NCI-H526 (cell line): ENCODE measurements around the gene APLP1.
"Not testable (repeated sequence)": the region's sequence is repeated elsewhere in the genome, so short reads cannot be mapped to it uniquely, and the experiment has no call there.

ENCODE experiments used
- DNase-seq, 2 experiments: peaks; one replicate each; lab custom pipeline; 2025; lab: John Stamatoyannopoulos, UW

The APLP1 gene

DNA sequence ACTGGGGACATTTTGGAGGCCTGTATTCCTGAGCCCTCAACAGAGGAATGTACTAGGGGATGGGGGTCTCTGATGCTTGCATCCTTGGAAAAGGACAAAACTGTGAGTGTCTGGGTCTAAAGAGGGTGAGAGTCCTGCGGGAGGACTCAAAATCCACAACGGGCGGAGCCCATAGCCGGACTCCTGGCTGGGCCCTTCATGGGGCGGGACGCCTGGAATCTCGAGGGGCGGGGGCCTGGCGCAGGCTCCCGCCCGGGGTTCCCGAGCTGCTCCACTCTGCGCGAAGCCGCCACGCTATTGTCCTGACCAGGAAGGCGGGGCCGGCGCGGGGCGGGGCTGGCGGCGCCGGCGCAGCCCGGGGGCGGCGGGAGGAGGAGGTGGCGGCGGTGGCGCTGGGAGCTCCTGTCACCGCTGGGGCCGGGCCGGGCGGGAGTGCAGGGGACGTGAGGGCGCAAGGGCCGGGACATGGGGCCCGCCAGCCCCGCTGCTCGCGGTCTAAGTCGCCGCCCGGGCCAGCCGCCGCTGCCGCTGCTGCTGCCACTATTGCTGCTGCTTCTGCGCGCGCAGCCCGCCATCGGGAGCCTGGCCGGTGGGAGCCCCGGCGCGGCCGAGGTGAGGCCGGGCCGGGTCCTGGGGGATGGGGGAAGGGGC is at the start of gene APLP1:
APLP1 (plus strand) TSS at position 403 of the 651 bp plus-strand sequence; CDS start at position 466, 63 bp downstream.
- peak; percentile 57 to 92 for DNase-seq

DNA sequence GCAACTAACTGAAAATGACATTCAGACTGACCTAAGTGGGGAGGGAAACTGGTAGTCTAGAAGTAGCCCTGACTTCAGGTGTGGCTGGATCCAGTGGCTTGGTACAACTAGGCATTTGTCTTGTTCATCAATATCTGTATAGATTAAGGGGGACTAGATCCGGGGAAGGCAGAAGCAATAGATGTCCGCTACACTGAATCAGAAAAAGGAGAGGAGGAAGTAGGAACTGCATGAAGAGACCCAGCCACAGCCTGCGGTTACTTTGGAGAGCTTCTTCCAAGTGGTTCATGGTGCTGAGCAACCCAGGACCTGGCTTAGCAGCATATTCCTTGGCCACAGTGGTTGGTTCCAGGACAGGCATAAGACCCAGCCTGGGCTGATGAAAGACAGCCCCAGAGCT is 45.8 kb upstream of the APLP1 start:
- peak in 1 of 2 experiments; percentile 11 for DNase-seq

DNA sequence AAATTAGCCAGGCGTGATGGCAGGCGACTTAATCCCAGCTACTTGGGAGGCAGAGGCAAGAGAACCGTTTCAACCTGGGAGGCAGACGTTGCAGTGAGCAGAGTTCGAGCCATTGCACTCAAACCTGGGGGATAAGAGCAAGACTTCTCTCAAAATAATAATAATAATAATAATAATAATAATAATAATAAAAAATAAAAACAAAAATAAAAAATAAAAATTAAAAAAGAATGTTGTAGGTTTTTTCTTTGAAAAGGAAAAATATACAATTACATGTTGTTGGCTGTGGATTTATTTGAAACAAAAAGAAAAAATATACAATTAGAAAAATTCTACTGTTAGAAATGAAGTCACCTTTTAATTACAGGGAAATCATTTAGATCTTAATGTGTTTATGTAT is 44.2 kb upstream of the APLP1 start:
- no peak for DNase-seq

DNA sequence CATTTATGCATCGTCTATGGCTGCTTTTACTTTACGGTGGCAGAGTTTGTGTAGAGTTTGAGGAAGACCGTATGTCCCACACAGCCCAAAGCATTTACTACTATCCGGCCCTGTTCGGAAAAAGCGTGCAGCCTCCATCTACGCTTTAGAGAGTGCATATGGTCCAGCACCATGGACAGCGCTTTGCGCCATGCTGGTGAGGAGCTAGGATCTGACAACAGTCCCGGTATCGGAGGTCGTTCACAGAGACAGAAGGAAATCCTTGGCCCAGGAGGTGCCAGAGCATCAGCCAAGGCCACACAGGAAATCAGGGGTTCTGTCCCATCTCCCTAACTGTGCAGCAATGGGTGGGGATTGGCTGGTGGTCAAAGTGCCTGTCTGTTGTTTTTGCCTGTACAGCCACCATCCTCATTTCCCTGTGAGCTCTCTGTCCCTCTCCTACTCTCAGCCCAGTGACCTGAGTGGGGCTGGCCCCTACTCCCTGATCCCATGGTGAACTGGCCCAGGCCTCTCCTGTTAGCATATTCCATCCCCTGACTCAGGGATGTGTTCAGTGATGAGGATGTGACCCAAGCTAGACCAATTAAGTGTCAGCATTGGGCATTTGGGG is 39.6 kb upstream of the APLP1 start:
- no peak for DNase-seq

DNA sequence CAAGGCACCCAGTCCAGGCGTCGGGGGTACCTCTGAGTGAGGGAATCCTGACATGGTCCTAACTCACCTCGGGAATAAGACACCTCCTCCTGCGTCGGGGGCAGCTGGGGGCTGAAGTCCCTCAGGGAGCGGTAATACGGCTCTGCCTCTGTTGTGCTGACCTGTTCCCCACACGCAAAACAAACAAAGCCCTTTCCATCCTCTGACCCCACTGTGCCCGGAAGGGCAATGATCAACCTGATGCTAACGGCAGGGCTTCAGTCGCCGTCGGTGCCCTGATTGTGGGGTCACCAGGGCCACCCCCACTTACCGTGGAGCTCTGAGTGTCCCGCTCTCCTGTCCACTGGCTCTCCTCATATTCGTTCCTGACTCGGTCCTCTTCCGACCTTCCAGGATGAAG is 37.4 kb upstream of the APLP1 start:
- no peak for DNase-seq

DNA sequence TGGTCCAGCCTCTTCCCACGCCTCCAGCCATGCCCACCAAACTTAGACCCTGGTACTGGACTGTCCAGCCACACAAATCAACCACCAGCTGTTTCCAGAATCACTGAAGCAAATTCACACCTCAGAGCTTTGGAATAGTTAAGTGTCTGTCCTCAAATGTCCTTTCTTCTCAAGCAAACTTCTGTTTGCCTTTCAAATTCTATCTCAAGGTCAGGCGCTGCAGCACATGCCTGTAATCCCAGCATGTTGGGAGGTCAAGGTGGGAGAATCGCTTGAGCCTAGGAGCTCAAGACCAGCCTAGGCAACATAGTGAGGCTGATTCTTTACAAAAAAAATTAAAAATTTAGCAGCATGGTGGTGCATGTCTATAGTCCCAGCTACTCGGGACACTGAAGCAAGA is 36.3 kb upstream of the APLP1 start:
- DNase-seq: no peak

DNA sequence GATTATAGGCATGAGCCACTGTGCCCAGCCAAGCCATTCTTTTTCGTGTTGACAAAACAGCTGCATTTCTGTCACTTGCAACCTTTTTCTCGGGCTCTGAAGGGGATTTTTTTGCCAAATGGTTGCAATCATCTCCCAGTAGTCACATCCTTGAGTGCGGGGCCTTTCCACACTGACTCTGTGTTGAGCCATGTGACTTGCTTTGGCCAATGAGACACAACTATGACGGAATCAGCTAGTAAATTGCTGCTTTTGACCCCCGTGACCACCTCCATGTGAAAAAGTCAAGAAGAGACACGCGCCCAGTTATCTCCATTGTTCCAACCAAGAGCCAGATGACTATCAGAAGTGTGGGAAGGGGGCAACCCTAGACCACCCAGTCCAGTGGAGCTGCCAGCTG is 34.4 kb upstream of the APLP1 start:
- no peak for DNase-seq

DNA sequence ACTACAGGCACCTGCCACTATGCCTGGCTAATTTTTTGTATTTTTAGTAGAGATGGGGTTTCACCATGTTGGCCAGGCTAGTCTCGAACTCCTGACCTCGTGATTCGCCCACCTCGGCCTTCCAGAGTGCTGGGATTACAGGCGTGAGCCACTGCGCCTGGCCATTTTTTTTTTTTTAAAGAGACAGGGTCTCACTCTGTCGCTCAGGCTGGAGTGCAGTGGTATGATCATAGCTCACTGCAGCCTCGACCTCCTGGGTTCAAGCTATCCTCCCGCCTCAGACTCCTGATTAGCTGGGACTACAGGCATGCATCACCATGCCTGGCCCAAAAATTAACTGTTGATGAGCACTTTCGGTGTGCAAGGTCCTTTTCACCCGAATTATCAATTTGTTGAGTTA is 32.3 kb upstream of the APLP1 start:
- DNase-seq: not testable (repeated sequence)

DNA sequence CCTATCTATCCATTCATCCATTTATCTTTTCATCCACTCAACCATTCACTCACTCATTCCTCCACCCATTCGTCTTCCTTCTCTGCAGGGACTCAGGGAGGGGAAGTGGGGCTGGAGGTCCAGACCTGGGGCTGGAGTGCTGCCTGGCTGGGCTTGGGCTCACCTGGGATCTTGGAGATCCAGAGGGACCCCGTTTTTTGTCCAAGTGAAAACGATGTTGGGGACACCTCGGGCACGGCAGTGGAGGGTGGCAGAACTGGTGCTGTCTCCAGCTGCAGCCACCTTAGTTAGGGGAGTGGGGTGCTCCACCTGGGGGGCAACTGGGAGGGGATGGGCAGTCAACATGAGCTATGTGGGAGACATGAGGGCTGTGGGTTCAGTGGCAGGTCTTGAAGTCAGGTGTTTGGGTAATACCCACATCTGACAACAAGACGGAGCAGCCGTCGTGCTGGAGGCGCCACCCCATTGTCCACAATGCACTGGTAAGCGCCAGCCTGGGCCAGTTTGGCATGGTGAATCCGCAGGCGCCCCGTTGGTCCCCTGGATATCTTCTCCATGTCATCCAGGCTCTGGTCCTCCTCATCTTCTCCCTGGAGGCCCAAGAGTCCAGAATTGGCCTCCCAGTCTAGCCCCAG is 26.3 kb upstream of the APLP1 start:
- no peak for DNase-seq

DNA sequence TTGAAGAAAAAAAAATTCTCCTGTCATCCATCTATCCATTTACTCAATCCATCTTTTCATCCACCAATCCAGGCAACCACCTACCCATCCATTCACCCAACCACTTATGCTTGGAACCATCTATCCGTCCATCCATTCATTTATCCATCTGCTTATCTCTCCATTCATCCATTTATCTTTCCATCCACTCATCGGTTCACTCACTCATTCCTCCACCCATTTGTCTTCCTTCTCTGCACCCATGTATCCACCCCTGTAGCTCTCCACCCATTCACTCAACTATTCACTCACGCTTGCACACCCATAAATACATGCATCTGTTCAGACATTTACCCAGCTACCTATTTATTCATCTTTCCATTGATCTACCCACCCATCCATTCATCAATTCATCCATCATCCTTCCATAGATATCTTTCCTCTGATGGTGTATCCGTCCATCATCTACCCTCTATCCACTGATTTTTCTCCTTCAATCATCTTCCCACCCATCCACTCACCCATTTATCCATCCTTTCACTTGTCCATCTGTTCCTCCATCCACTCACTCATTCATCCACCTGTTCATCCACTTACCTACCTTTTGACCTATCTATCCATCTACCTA is 25.6 kb upstream of the APLP1 start:
- no peak for DNase-seq

DNA sequence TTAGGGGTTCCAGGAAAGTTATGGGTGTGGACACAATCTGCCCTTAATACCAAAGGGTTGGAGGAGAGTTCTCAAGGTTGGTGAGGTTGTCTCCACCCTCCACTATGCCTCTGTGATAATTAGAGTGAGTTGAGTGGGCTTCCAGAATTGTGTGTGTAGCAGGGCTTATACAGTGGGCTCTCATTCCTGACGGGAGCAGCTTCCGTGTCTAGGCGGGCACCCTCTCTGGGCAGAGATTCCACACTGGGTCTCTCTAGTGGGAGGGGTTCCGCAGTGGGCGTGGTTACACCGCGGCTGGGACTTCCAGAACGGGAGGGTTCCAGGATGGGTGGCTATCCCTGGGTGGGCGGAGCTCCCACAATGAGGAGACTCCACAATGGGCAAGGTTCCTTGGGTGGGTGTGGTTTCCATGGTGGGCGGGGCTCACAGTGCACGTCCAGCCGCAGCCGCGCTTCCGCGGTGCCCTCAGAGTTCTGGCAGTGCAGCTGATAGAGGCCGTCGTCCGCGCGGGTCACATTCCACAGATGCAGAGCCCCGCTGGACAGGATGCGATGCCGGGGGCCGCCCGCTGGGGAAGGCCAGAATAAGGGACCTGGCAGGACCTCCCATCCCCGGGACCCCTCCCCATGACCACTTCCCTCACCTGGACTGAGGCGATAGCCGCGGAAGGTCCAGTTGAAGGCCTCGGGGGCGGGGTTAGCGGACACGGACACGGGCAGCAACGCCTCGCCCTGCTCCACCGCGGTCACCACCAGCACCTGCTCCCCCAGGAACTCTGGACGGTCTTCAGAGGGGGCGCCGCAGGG is 24.5 kb upstream of the APLP1 start:
- peak; percentile 79 to 92 for DNase-seq

DNA sequence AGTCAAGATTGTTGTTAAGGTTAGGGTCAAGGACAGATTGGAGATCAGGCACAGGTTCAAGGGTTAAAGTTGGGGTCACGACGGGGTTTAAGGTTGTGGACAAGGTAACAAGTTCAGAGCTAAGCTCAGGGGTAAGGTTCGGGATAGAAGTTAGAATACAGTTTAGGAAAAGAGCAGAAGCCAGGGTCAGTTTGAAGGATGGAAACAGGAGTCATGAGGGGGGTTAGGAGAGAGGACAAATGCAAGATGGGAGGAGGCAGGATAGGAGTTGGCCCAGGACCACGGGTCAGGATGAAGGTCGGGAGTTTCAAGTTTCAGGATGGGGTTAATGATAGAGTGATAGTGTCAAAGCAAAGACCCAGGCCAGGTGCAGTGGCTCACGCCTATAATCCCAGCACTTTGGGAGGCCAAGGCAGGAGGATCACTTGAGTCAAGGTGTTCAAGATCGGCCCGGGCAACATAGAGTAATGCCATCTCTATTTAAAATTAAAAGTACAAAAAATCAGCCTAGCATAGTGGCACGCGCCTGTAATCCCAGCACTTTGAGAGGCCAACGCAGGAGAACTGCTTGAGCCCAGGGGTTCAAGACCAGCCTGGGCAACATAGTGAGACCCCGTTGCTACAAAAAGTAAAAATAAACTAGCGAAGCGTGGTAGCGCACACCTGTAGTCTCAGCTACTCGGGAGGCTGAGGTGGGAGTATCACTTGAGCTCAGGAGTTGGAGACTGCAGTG is 23.7 kb upstream of the APLP1 start:
- DNase-seq: no peak

DNA sequence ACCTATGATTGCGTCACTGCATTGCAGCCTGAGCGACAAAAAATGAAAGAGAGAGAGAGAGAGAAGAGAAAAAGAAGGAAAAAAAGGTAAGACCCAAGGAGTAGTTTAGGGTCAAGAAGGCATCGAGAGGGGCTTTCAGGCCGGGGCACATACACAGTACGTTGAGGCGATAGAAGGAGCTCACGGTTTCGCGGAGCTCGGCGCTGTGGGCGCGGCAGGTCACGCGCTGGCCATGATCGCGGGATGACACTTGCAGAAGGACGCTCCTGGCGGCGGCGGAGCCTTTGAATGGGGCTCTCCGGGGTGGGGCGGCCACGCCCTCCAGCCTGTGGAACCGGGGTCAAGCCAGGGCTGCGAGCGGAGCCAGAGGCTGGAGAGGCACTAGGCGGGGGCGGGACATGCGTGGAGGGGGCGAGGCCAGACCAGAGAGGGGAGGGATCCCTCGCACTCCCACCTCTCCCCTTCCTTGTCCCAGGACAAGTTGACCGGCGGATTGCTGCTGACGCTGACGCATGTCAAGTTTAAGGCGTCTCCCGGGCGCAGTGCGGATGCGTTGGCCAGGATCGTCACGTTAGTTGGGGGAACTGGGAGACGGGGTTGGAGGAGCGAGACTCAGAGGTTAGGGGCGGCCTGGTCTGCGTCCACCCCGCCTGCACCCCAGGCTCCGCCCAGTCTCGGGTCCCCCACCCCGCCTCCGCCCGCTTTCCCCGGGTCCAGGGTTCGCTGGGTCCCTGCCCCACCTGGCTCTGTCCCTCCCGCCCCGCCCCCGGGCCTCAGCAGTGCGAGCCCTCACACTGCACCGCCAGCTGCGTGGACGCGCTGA is 22.9 kb upstream of the APLP1 start:
- peak in 1 of 2 experiments; percentile 65 for DNase-seq

DNA sequence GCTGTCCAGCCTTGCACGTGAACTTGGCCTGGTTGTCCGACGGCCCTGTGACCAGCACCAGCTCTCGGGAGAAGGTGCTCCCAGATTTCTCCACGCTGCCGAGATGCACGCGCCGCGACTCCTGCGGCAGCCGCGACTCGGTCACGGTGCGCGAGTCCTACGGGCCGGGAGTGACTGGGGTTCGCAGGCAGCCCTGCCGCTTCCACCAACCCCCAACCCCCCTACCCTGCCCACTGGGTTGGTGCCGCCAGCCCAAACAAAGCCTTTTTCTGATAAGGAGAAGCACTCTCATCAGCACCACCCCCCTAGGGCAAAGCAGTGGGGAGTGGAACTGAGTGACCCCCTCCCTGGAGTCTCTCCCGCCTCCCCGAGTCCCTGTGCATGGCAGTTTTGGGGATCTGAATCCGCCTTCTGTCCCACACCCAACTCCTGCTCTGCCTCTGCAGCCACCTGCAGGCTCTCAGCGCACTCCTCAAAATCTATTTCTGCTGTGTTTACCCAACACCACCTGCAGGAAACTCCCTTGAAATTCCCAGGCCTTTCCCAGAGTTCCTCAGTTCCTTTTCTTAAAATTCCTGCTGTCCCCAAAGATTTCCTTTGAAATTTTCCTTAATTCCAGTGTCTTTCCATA is 22.2 kb upstream of the APLP1 start:
- DNase-seq: peak in 1 of 2 experiments; percentile 65

DNA sequence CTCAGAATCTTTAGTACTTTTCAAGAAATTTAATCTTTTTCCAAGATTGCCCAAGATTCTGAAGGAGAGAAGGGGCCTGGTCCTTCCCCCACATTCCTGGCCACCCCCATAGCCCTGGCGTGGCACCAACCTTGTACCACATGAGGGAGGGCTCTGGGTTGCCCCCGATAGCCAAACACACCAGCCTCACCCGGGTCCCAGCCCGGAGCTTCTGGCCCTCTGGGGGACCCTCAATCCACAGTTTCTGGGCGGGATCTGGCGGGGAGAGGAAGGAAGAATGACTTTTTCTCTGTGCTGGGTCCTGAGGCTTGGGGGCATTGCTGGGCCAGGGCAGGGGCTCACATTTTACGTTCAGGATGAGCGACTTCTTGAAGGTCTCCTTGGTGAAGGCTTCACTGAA is 20.5 kb upstream of the APLP1 start:
- DNase-seq: no peak

DNA sequence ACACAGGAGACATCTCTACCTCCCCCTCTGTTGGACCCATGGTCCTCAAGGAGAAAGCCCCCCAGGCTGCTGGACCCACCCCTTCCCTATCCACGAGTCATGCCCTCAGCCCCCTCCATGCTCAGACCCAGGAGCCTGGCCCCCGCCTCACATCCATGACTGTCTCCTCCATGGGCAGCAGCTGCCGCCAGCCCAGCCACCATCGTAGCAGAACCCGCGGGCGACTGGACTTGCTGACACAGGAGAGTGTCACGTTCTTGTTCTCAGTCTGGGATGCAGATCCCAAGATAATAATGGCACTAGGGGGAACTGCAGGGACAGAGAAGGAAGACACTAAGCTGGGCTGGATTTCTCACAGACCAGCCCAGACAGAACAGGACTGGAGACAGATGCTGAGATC is 19.9 kb upstream of the APLP1 start:
- no peak for DNase-seq

DNA sequence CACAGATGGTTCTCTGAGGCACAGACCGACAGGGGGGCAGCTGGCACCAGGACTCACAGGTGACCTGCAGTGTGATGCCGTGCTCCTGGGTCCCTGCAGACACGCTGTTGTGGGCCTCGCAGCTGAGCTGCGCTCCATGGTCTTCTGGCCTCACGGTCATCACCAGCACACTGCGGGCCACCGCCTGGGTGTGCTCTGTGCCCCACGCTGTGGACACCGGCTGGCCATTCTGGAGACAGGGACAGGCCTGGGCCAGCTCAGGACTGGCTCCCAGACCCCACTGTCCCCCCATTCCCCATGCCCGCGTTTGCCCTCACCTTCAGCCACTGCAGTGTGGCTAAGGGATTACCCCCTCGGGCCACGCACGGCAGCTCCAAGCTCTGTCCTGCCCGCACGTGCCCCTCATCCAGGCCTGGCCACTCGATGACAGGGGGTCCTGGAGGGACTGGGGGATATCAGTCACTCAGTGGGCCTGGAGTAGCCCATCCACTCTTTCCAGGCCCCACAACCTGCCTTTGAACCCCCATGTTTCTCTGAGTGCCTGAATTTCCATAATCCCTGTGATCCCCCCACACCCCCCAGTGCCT is 19.4 kb upstream of the APLP1 start:
- no peak for DNase-seq

DNA sequence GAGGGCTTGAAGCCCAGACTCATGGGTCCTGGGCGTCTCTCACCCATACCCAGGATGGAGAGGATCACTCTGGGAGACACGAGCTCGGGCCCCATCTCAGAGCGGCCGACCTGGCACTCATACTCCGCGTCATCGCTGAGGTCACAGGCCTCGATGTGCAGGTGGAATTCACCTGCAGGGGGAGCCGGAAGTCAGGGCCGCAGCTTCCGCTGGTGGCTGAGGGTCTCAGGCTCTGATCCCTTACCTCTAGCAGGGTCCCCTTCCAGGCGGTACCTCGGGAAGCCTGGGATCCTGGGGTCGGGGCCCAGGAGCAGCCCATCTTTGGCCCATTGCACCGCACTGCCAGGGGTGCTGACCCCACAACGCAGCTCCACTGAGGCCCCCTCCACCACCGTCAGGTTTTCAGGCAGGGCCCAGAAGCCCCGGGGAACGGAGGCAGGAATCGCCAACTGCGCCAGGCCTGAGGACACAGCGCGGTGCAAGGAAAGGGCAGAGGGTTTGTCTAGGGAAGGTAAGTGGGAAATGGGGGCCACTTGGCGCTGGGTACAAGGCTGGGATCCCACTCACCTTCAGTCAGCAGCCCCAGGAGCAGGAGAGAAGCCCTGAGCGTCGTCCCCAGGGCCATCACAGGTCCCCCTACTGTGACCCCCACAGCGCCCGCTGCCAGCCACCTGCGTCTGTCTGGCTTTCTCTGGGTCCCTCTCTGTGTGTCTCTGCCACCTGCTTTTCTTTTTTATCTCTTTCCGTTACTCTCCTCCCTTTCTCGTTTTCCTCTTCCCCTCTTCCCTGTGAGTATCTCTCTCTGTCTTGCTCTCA is 17.0 kb upstream of the APLP1 start:
- DNase-seq: peak in 1 of 2 experiments; percentile 59
